Hindlimb muscle (tissue), 1 donor: ENCODE results near the gene CD209. TPM values are rescaled to one million over a fixed set of nuclear protein-coding genes. Genes with fewer than 3 reads are reported as not detected.
"Not testable (repeated sequence)": the region's sequence is repeated elsewhere in the genome, so short reads cannot be mapped to it uniquely, and the experiment has no call there.

Source experiments
- DNase-seq: peaks from one replicate; pipeline ENCODE4 v3.0.0-alpha.2; 2013
- polyA plus RNA-seq: library from polyadenylated mRNA; unstranded; fragments of 120-200 nt; gene quantifications from one replicate; pipeline ENCODE4 v1.2.1, GENCODE V29; 2013; ENCODE audit not compliant: insufficient read length

CD209 gene, protein sequence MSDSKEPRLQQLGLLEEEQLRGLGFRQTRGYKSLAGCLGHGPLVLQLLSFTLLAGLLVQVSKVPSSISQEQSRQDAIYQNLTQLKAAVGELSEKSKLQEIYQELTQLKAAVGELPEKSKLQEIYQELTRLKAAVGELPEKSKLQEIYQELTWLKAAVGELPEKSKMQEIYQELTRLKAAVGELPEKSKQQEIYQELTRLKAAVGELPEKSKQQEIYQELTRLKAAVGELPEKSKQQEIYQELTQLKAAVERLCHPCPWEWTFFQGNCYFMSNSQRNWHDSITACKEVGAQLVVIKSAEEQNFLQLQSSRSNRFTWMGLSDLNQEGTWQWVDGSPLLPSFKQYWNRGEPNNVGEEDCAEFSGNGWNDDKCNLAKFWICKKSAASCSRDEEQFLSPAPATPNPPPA
- polyA plus RNA-seq: 2.4 TPM

DNA sequence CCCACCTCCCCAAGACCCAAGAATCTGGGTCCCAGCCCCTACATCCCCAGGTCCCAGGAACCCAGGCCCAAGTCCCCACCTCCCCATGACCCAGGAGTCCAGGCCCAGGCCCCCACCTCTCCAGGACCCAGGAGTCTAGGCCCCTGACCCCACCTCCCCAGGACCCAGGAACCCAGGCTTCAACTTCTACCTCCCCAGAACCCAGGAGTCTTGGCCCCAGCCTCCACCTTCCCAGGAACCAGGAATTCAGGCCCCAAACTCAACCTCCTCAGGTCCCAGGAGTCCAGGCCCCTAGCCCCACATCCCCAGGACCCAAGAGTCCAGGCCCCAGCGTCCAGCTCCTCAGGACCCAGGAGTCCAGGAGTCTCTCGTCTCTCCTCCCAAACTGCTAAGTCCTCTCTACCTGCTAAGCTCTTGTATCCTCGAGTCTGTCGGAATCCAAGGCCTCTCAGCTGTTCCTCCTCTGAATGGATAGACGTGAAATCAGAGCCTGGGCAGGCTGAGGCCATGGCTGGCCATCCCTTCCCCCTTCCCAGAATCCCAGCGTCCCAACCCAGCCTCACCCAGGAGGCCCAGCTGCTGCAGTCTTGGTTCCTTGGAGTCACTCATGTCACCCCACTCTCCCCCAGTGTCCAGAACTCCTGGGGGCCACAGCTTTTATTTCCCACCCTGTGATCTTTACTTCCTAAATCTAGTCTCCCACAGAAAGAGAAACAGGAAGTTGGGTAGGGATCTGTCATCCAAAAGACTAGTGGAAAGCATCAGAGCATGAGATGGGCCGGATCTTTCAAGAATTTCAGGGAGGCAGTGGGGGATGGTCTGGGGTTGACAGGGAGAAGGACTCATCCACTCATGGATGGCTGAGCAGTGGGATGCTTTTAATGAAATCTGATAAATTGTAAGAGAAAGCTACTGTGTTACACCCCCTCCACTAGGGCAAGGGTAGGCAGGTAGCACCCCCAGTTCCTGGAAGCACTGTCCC lies at the start of gene CD209:
Gene CD209 (minus strand): TSS at position 632 of the 982 bp plus-strand sequence. CDS start 23 bp downstream, at position 609.
- DNase-seq: no peak

DNA sequence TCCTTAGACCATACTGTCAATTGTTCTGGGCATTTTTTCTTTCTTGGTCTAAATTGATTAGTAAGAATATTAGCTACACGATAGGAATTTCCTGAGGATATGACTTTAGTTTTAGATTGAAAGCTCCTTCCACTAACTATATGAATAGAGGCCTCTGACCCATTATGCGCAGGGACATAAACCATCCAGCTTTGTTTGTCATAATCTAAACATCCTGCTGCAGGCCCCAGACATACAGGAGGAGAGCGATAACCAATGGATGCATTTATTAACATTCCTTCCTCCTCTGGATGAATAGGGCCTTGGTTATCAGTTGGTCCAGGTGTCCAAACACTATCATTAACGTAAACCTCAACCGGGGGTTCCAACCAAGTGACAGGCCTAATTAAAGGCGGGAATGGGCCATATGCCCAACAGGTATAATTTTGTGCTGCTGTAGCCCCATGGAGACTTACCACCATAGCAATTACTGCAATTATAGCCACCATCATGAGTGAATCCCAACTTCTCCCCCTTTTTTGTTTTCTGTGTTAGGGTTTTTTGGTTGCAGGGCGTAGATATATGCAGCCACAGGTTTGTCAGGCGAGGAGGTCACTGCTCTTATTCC lies 48.3 kb upstream of the CD209 start:
- no peak for DNase-seq

DNA sequence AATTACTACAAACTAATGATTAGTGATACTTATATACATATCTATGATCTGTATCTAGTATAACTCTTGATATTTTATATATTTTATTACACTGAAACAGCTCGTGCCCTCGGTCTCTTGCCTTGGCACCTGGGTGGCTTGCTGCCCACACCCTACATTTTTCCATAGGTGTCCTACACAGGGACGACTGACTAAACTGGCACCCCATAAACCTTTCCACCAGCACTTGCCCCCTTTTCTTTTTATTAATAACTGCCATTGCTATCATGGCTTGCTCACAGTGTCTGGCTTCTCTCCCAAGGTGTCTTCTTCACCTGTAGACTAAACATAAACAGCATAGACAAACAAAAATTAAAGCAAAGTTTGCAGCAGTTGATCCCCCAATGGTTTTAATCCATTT lies 46.2 kb upstream of the CD209 start:
- no peak for DNase-seq

DNA sequence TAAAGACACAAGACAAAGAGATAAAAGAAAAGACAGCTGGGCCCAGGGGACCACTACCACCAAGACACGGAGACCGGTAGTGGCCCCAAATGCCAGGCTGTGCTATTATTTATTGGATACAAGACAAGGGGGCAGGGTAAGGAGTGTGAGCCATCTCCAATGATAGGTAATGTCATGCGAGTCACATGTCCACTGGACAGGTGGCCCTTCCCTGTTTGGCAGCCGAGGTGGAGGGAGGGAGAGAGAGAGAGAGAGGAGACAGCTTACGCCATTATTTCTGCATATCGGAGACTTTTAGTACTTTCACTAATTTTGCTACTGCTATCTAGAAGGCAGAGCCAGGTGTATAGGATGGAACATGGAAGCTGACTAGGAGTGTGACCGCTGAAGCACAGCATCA lies 45.4 kb upstream of the CD209 start:
- not testable (repeated sequence) for DNase-seq

DNA sequence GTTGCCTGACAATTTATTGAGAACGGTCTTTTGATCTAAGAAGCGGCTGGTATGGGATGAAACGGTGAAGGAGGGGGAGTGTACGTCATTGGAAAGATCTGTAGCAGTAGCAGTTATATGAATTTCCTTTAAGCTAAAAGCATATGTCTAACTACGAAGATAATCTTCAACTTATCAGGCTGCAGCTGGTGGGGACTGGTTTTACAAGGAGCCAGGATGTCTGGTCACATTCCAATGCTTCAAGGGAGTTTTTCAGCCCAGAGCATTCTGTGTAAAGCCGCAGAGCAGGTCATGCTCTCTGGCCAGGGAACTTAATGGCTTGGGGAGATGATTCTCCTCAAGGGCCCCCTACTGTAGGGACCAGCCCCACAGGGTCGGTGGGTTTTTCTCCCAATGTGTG lies 44.9 kb upstream of the CD209 start:
- no peak for DNase-seq

DNA sequence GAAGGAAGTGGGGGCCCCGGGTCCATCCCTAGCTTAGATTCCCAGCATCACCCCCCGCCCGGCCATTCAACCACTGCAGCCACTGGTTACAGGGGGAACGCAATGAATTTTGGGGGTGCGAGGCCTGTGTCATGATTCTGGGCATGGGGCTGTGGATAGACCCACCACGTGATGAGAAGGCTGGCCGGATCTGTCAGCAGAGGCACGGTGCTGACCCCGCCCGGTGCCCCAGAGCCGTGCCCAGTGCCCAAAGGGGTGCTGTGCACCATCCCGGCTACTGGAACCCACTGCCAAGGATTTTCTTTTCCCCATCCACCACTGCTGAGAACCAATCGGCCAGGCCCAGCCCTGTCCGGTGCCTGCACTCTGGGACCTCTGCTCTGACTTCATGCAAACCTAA lies 43.1 kb upstream of the CD209 start:
- no peak for DNase-seq

DNA sequence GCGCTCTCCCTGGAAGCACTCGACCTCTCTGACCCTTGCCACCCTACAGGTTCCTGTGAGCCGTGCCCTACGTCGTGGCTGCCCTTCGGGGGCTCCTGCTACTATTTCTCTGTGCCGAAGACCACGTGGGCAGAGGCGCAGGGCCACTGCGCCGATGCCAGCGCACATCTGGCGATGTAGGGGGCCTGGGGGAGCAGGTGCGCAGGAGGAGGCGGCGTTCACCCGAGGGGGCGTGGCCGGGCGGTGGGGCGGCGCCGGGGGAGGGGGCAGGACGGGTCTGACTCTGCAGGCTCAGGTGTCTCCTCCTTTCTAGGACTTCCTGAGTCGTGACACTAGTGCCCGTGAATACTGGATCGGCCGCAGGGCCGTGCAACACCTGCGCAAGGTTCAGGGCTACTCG lies 42.1 kb upstream of the CD209 start:
- no peak for DNase-seq

DNA sequence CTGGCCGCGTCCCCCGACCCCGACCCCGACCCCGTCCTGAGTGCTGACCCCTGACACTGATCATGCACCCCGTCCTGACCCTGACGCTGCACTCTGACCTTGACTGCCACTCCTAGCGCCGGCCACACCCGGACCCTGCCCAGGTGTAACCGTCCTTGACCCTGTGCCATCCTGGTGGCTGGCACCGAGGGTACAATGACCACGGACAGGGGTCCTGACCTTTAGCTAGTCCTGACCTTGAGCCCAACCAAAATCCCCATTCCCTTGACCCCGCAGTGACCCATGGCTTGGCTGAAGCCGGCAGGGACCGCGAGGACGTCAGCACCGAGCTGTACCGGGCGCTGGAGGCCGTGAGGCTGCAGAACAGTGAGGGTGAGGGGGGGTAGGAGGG lies 41.6 kb upstream of the CD209 start:
- DNase-seq: no peak

DNA sequence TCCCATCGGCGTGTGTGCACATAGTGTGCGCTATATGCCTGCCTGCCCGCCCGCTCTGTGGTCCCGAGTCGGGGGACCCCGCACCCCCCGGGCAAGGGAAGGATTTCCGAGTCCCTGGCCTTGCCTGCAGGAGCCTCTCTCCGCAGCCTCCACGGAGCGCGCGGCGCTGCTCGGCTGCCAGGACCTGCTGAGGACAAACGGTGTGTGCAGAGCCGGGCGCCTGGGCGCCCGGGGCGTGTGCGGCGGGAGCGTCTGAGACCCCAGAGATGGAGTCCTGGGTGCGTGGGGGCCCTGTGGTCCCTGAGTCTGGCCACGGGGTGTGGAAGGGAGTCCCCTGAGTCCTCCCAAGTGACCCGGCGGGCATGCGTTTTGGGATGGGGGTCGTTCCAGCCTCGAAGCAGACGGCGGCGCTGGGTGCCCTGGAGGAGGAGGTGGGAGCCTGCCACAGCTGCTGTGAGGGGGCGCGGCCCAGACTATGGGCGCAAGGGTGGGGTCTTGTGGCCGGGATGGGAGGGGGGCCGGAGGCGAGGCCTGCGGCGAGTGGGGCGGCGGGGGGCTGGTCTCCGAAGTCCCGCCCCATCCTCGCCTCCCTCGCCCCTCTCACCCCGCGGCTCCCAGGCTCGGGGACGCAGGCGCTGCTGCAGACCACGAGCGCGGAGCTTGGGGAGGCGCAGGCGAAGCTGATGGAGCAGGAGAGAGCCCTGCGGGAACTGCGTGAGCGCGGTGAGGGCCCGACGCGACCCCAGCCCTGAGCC lies 41.0 kb upstream of the CD209 start:
- no peak for DNase-seq

DNA sequence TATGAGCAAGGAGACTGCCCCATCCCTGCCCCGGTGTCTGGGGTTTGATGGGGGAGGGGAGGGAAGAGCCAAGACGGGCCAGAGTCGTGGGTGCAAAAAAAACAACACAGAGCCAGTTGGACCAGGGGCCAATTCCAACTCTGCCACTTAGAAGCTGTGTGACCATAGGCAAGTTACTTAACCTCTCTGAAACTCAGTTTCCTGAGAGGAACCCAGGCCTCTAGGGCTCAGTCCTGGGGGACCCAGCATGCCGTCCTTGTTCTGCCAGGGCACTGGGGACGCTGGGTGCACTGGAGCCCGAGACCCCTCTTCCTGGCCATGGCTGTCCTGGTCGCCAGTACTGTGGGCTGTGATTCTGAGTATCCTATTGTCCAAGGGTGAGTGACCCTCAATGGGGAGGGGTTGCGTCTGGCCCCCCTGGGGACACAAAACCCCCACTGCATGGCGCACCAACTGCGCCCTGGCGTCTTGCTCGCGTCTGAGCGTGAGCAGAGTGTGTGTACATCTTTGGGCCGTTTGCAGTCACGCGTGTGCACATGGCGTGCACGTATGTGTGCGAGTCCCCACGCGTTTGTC lies 40.4 kb upstream of the CD209 start:
- no peak for DNase-seq

DNA sequence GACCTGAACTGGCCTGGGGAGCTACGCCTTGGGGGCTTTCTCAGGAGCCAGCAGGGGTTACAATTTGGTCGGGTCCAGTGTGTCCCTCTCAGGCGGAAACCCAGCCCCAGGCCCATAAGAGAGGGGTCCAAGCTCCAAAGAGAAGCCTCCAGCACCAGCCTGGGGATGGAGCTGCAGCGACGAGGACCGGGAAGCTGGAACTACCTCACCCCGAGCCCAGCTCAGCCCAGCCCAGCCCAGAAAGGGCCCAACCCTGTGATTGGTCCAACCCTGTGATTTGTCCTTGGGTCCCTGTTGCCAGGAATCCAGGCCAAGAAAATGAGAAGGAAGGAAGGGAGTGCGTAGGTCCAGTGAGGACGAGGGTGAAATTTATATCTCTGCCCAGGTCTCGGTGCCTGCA lies 39.8 kb upstream of the CD209 start:
- no peak for DNase-seq

DNA sequence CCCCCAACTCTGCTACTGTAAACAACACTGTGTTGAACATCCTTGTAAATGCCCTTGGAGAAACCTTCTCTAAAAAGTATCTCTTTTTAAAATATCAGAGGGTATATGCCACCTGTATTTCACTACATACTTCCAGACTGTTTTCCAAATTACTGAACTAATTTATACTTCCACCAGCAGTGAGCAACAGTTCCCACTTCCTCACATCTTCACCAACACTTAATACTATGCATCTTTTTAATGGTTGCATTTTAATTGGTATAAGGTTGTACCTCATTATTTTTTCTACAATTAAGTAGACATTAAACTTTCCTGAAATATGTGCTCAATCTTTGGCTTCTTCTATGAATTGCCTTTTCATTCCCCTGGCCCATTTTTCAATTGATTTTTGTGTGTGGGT lies 37.5 kb upstream of the CD209 start:
- no peak for DNase-seq

DNA sequence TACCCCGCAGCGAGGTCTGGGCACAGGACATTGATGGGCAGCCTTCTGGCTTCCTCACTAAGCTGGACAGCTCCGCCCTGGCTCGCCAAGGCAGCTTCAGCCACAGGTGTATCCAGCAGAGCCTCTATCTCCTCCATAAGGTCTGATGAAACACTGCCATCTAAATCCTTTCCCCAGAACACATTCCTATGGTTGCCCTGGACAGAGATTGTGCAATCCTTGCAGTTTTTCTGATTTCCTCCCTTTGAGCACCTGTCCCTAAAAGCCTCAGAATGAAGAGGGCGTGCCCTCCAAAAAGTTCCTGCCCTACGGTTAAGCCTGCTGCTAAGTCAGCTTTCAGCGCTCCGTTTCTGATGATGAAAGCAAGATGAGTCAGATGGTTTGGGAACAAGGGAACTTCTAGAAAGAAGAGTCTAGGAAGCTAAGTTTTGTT lies 36.7 kb upstream of the CD209 start:
- no peak for DNase-seq

DNA sequence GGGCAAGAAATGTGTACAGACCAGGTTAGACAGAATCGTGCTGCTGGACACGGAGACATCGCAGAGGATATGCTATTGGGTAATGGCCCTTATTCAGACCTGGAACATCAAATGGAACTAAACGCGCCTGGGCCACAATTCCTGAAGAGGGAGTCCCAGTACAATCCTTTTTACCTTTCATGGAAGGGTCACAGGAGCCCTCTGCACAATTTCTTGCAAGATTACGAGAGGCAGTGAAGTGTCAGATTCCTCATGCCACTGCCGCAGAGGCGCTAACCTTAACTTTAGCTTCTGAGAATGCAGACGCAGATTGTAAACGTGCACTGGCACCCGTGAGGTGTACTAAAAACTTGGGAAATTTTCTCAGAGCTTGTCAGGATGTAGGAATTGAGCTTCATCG lies 33.8 kb upstream of the CD209 start:
- no peak for DNase-seq

DNA sequence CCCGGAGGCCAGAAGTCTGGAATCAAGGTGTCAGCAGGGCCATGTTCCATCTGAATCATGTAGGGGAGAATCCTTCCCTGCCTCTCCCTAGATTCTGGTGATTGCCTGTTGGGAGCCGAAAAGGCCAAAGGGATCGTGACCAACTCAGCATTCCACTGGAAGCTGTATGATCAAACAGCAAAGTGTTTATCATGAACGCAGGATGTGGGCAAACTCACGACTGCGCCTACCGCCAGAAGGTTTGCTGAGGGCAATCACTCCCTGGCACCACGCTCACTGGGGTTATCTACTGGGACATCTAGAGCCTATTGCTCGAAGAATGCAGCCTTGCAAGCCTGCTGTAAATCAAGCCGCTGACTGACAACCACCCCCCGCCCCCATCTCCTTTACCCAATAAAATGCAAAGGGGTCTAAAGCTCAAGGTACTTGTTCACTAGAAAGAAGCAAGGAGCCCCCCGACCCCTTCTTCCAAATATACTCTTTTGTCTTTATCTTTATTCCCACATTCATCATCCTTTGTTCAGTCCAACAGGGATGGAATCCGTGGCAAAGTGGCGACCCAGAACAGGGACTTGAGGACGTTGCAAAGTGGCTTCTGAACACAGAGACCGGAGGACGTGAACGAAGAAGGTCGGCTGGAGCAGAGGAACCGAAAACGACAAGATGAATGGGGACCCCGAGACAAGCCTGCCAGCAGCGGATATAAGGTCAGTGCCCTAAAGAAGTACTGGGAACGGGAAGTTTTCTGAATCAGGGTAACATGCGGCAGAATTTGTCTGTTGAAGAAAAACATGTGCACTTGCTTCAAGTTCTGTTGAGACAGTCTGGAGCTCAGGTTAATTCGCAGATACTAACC lies 32.5 kb upstream of the CD209 start:
- DNase-seq: no peak

DNA sequence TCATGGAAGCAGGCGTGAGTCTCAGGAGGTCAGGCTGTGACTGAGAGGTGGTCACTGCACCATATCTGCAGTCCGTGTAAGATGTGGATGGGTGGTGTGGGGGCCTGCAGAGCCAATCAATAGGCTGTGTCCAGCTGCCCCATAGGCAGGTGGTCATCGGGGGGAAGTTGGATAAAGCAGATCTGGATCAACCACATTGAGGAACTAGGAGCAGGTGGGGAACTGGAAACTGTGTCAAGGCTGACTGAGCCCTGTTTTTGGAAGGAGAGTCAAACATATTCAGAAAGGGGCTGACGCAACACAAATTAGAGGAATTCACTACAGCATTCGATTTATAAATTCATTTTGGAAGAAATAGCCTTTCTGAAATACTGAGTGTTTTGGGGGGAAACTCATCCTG lies 30.7 kb upstream of the CD209 start:
- DNase-seq: no peak

DNA sequence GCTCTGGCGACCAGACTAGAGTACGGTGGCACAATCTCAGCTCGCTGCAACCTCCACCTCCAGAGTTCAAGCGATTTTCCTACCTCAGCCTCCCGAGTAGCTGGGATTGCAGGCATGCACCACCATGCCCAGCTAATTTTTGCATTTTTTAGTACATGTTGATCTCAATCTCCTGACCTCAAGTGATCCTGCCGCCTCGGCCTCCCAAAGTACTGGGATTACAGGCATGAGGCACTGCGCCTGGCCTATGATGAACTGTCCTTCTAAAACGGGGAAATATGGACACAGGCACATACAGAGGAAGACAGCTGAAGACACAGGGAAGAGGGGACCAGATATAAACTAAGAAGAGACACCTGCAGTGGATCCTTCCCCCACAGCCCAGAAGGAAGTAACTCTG lies 28.4 kb upstream of the CD209 start:
- DNase-seq: no peak

DNA sequence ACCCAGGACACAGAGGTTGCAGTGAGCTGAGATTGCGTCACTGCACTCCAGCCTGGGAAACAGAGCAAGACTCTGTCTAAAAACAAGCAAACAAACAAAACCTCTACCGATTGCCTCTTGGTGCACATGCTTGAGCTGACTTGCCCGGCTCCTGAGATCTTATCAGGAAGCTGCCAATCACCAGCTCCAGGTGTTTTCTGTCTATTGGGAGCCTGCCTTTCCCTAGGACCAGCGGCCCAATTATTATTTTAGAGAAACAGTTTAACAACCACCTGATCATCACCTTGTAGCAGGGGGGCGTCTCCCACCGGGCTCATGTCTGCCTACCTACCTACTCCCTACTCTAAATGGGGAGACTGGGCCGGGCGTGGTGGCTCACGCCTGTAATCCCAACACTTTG lies 26.5 kb upstream of the CD209 start:
- DNase-seq: no peak

DNA sequence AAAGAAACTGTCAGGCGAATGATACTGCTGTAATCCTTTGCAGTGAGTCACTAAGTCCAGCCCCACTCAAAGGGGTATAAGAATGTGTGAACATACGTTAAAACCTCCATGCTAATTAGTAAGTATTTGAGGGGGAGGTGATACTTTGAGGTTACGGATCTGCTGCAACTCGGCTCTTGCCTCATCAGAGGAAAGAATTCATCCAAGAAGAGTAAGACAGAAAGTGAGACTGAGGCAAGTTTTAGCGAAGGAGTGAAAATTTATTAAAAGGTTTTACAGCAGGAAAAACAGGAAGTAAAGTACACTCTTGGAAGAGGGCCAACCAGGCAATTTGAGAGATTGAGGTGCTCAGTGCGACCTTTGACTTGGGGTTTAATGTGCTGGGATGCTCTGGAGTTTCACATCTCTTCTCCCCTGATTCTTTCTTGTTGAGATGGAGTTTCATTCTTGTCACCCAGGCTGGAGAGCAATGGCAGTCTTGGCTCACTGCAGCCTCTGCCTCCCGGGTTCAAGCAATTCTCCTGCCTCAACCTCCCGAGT lies 25.5 kb upstream of the CD209 start:
- DNase-seq: no peak

DNA sequence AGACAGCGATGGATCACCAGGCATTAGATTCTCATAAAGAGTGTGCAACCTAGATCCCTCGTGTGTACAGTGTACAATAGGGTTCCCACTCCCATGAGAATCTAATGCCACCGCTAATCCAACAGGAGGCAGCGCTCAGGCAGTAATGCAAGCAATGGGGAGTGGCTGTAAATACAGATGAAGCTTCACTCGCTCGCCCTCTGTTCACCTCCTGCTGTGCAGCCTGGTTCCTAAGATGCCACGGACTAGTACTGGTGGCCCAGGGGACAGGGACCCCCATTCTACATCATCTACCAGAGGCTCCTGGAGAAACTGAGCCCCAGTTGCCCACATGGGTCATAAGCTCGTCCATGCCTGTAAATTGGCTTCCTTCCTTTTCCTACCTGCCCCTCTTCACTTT lies 23.7 kb upstream of the CD209 start:
- no peak for DNase-seq

DNA sequence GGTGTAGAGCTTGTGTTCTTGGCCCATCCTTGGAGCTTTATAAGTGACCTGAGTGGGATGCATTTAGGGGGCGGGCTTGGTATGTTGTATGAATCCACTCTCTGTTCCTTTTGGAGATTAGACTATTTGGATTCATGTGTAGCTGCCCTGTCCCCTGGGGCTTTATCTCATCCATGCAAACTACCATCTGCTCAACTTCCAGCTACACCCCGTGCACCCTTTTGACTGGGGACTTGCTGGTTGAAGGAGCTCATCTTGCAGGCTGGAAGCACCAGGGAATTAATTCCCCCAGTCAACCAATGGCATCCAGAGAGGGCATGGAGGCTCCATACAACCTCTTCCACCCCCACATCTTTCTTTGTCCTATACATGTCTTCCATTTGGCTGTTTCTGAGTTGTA lies 21.8 kb upstream of the CD209 start:
- DNase-seq: no peak
